H1 (cell line): ENCODE data around the gene SBF2. TPM values are rescaled to one million over a fixed set of nuclear protein-coding genes. Genes with fewer than 3 reads are reported as not detected.

Experiments used
- CTCF ChIA-PET: fragments of 300-600 bp; sonication (Branson Sonifier 250); formaldehyde crosslinking; loops from one replicate; lab custom pipeline; 2021; ENCODE audit not compliant: partially characterized antibody; lab: Charles Lee
- POLR2A ChIA-PET: fragments of 300-600 bp; sonication (Branson Sonifier 250); formaldehyde crosslinking; loops from one replicate; lab custom pipeline; 2021; ENCODE audit warnings: inconsistent platforms; ENCODE audit not compliant: partially characterized antibody; lab: Charles Lee
- DNase-seq, 2 experiments: peaks; one replicate each; pipeline versions ENCODE4 v3.0.0 to v3.0.0-alpha.2; 2010 to 2022; ENCODE audit warnings: low spot score in 2 of 2, low read depth in 1 of 2, mixed read lengths in 1 of 2
- FAIRE-seq: peaks from 2 replicates; lab custom pipeline; 2011; peaks lifted over from hg19 to GRCh38; lab: Jason Lieb, UNC
- H2AFZ ChIP-seq: 2 replicates; pipeline ENCODE4 v1.8.1; 2012; ENCODE audit warnings: low read length, inconsistent platforms
- H2AK5ac ChIP-seq: 2 replicates; pipeline ENCODE4 v1.6.1; 2013; ENCODE audit warnings: low read depth, low read length
- H2BK120ac ChIP-seq: replicated peaks from 2 replicates; pipeline ENCODE3; 2013; ENCODE audit warnings: low read depth, low read length, inconsistent platforms
- H2BK12ac ChIP-seq: 2 replicates; pipeline ENCODE4 v1.6.1; 2013; ENCODE audit warnings: low read depth, low read length
- H2BK15ac ChIP-seq: 2 replicates; pipeline ENCODE4 v1.6.1; 2013; ENCODE audit warnings: low read length
- H2BK20ac ChIP-seq: 2 replicates; pipeline ENCODE4 v1.6.1; 2013; ENCODE audit warnings: low read length
- H2BK5ac ChIP-seq: 2 replicates; pipeline ENCODE4 v1.6.1; 2013; ENCODE audit warnings: low read depth, low read length
- H3K14ac ChIP-seq: 2 replicates; pipeline ENCODE4 v1.6.1; 2013; ENCODE audit warnings: inconsistent platforms; ENCODE audit not compliant: insufficient read length
- H3K18ac ChIP-seq: 2 replicates; pipeline ENCODE4 v1.6.1; 2013; ENCODE audit warnings: low read length; ENCODE audit errors: extremely low read depth
- H3K23ac ChIP-seq: 2 replicates; pipeline ENCODE4 v1.6.1; 2013; ENCODE audit warnings: inconsistent platforms; ENCODE audit not compliant: insufficient read length
- H3K23me2 ChIP-seq: 2 replicates; pipeline ENCODE4 v1.6.1; 2013; ENCODE audit warnings: low read depth, low read length
- H3K27ac ChIP-seq: 2 replicates; pipeline ENCODE4 v1.6.1; 2011; ENCODE audit warnings: low read depth, low read length, inconsistent platforms
- H3K27me3 ChIP-seq, 4 experiments: replicated peaks in 1 of 4; 1 replicate in 1 of 4; 2 replicates in 3 of 4; pipeline versions ENCODE4 v1.6.1 to v1.8.1; 2011 to 2013; ENCODE audit warnings: low read length in 3 of 4, mild to moderate bottlenecking in 3 of 4, inconsistent platforms in 2 of 4, mixed read lengths in 2 of 4, moderate library complexity in 1 of 4; ENCODE audit not compliant: control insufficient read depth in 3 of 4, insufficient read depth in 3 of 4; ENCODE audit errors: extremely low read depth in 1 of 4
- H3K36me3 ChIP-seq, 4 experiments: 2 replicates each; pipeline versions ENCODE4 v1.6.1 to v1.8.1; 2011 to 2013; ENCODE audit warnings: mild to moderate bottlenecking in 4 of 4, low read length in 3 of 4, moderate library complexity in 2 of 4, control low read depth in 1 of 4, inconsistent platforms in 1 of 4; ENCODE audit not compliant: insufficient read depth in 4 of 4, control insufficient read depth in 2 of 4
- H3K4ac ChIP-seq: replicated peaks from 2 replicates; pipeline ENCODE3; 2013; ENCODE audit warnings: low read length, low read depth, mixed read lengths, inconsistent platforms; ENCODE audit not compliant: insufficient read length
- H3K4me1 ChIP-seq, 4 experiments: replicated peaks in 1 of 4; 1 replicate in 1 of 4; 2 replicates in 3 of 4; pipeline versions ENCODE4 v1.6.1 to v1.8.1; 2011 to 2013; ENCODE audit warnings: low read length in 3 of 4, inconsistent platforms in 2 of 4, mixed read lengths in 1 of 4; ENCODE audit not compliant: insufficient read depth in 4 of 4, control insufficient read depth in 3 of 4
- H3K4me2 ChIP-seq, 2 experiments: 2 replicates each; pipeline versions ENCODE4 v1.6.1 to v1.8.1; 2011 to 2013; ENCODE audit warnings: low read depth in 2 of 2, low read length in 2 of 2, control low read depth in 1 of 2, inconsistent platforms in 1 of 2, mild to moderate bottlenecking in 1 of 2; ENCODE audit not compliant: insufficient read depth in 1 of 2
- H3K4me3 ChIP-seq, 4 experiments: fragments of 200-600, 300-600 bp in 1 of 4; sonication (generic), shearing (Covaris generic), sonication (Bioruptor Twin) in 1 of 4; 2 replicates each; pipeline versions ENCODE4 v1.5.1 to v1.8.1; 2011 to 2016; ENCODE audit warnings: low read length in 4 of 4, low read depth in 3 of 4, control low read depth in 2 of 4, inconsistent platforms in 2 of 4, mild to moderate bottlenecking in 2 of 4, mixed read lengths in 1 of 4, moderate library complexity in 1 of 4; ENCODE audit not compliant: insufficient read depth in 2 of 4; ENCODE audit errors: extremely low read depth in 1 of 4
- H3K56ac ChIP-seq: replicated peaks from 2 replicates; pipeline ENCODE3; 2013; ENCODE audit warnings: low read depth, mild to moderate bottlenecking, mixed read lengths, low read length, inconsistent platforms; ENCODE audit not compliant: insufficient read length
- H3K79me1 ChIP-seq: 2 replicates; pipeline ENCODE4 v1.6.1; 2013; ENCODE audit warnings: low read depth, low read length, control low read depth
- H3K79me2 ChIP-seq, 2 experiments: 2 replicates each; pipeline versions ENCODE4 v1.6.1 to v1.8.1; 2012 to 2013; ENCODE audit warnings: low read length in 2 of 2, mild to moderate bottlenecking in 2 of 2, inconsistent platforms in 1 of 2; ENCODE audit not compliant: insufficient read depth in 2 of 2, control insufficient read depth in 1 of 2
- H3K9ac ChIP-seq, 4 experiments: replicated peaks in 1 of 4; 1 replicate in 1 of 4; 2 replicates in 3 of 4; pipeline versions ENCODE4 v1.6.1 to v1.8.1; 2011 to 2013; ENCODE audit warnings: low read depth in 3 of 4, low read length in 3 of 4, control low read depth in 2 of 4, mild to moderate bottlenecking in 2 of 4, moderate library complexity in 2 of 4, inconsistent platforms in 1 of 4; ENCODE audit errors: extremely low read depth in 1 of 4
- H3K9me3 ChIP-seq, 2 experiments: 2 replicates each; pipeline versions ENCODE4 v1.6.1 to v1.8.1; 2012 to 2013; ENCODE audit warnings: mild to moderate bottlenecking in 2 of 2, moderate library complexity in 2 of 2, control low read depth in 1 of 2, inconsistent platforms in 1 of 2, low read depth in 1 of 2, low read length in 1 of 2, mixed read lengths in 1 of 2; ENCODE audit not compliant: insufficient read depth in 2 of 2
- H4K20me1 ChIP-seq, 2 experiments: replicated peaks in 1 of 2; 2 replicates each; pipeline versions ENCODE3 to v1.8.1; 2011 to 2013; ENCODE audit warnings: inconsistent platforms in 2 of 2, low read length in 2 of 2, mild to moderate bottlenecking in 1 of 2; ENCODE audit not compliant: insufficient read depth in 2 of 2, control insufficient read depth in 1 of 2
- H4K5ac ChIP-seq: 2 replicates; pipeline ENCODE4 v1.6.1; 2013; ENCODE audit warnings: low read length, low read depth, mixed read lengths, inconsistent platforms; ENCODE audit not compliant: insufficient read length
- H4K8ac ChIP-seq: 2 replicates; pipeline ENCODE4 v1.8.0; 2013; ENCODE audit warnings: mild to moderate bottlenecking, moderate library complexity, low read length, inconsistent platforms; ENCODE audit not compliant: insufficient read depth; ENCODE audit errors: extremely low read depth
- H4K91ac ChIP-seq: replicated peaks from 2 replicates; pipeline ENCODE3; 2013; ENCODE audit warnings: low read length, mixed read lengths, inconsistent platforms; ENCODE audit not compliant: insufficient read length
- ATF2 ChIP-seq: IDR thresholded peaks from 2 replicates; pipeline ENCODE4 v1.6.1; 2012; ENCODE audit warnings: low read length, inconsistent platforms
- BACH1 ChIP-seq: IDR thresholded peaks from 2 replicates; pipeline ENCODE4 v1.6.1; 2012; ENCODE audit warnings: low read length, improper control_type of control experiment
- BCL11A ChIP-seq, 2 experiments: IDR thresholded peaks; one replicate each; pipeline ENCODE4 v1.6.1; 2011; ENCODE audit warnings: low read depth in 2 of 2, low read length in 2 of 2, mild to moderate bottlenecking in 2 of 2
- E2F6 ChIP-seq: IDR thresholded peaks from 2 replicates; pipeline ENCODE4 v1.6.1; 2012; ENCODE audit warnings: inconsistent platforms
- EGR1 ChIP-seq: IDR thresholded peaks from 2 replicates; pipeline ENCODE4 v1.6.1; 2011; ENCODE audit warnings: low read depth, low read length, borderline replicate concordance
- MAFK ChIP-seq: IDR thresholded peaks from 2 replicates; pipeline ENCODE4 v1.6.1; 2012; ENCODE audit warnings: low read depth, mild to moderate bottlenecking, improper control_type of control experiment, low read length
- POLR2AphosphoS5 ChIP-seq: IDR thresholded peaks from 2 replicates; pipeline ENCODE4 v1.6.1; 2011; ENCODE audit warnings: low read depth, low read length
- POU5F1 ChIP-seq: IDR thresholded peaks from 2 replicates; pipeline ENCODE4 v1.6.1; 2011; ENCODE audit warnings: low read depth, mild to moderate bottlenecking, low read length, moderate library complexity
- SIN3A ChIP-seq, 2 experiments: IDR thresholded peaks in 1 of 2; conservative IDR thresholded peaks in 1 of 2; 2 replicates each; pipeline ENCODE4 v1.6.1; 2011 to 2012; ENCODE audit warnings: low read length in 2 of 2, improper control_type of control experiment in 1 of 2, low read depth in 1 of 2, mild to moderate bottlenecking in 1 of 2
- SP1 ChIP-seq: IDR thresholded peaks from 2 replicates; pipeline ENCODE4 v1.6.1; 2011; ENCODE audit warnings: low read depth, low read length
- SP2 ChIP-seq: IDR thresholded peaks from 2 replicates; pipeline ENCODE4 v1.6.1; 2012; ENCODE audit warnings: mild to moderate bottlenecking, low read length, inconsistent platforms
- ZNF274 ChIP-seq: IDR thresholded peaks from 2 replicates; pipeline ENCODE4 v1.7.0; 2012; ENCODE audit warnings: low read length, borderline replicate concordance; ENCODE audit errors: extremely low read depth
- WGBS, 2 experiments: shearing (Covaris generic) in 1 of 2; methylation state at CpG; one replicate each; pipeline versions ENCODE4 v1.1.6 to v1.1.7; 2013 to 2015; ENCODE audit warnings: low lambda C conversion rate in 2 of 2, mixed read lengths in 2 of 2, inconsistent platforms in 1 of 2, low coverage in 1 of 2, missing lambda C conversion rate in 1 of 2; ENCODE audit not compliant: insufficient replicate concordance in 2 of 2, insufficient coverage in 1 of 2, insufficient read length in 1 of 2; ENCODE audit errors: extremely low coverage in 1 of 2, missing lambda C conversion rate in 1 of 2; 5-methylcytosine and 5-hydroxymethylcytosine counted together
- polyA plus RNA-seq, 7 experiments: library from polyadenylated mRNA; depleted of rRNA in 3 of 7; stranded (reverse) in 5 of 7; unstranded in 2 of 7; fragments of >200 nt in 5 of 7; fragments of 200-250 nt in 2 of 7; gene quantifications; 1 replicate in 5 of 7; 2 replicates in 1 of 7; 4 replicates in 1 of 7; pipeline versions ENCODE4 v1.2.1 to v1.2.3, GENCODE V29; 2011 to 2013; ENCODE audit warnings: missing spikeins in 2 of 7, mixed read lengths in 2 of 7
- total RNA-seq: library from RNA; stranded (reverse); fragmentation: NEBNext Ultra II Directional; extraction: Animal tissue kit (Norgen Biotek cat#: 25700); gene quantifications from 2 replicates; pipeline ENCODE4 v1.2.1, GENCODE V29; 2021

SBF2 gene
- total and polyA plus RNA-seq, 2 of the 8 experiments (the other 6 are each of a cell fraction or from before 2014, with no cell fraction given) = 36.7 to 50.5 TPM

GRCh38 chr11:9787981-9788521 lies 506.0 kb downstream of the SBF2 start:
- Histone ChIP-seq H3K23ac (no peak overlapping the region), H3K79me2 (no peaks in the 10 kb centered on the region), H3K79me1 (no peaks in the 10 kb centered on the region), H3K4me3 (no peak overlapping the region), H2AFZ (no peak overlapping the region), H3K36me3 (peaks cover 7 to 29% (median 15%) of the 10 kb centered on the region in 4 experiments), H2BK5ac (no peak overlapping the region), H4K8ac (no peak overlapping the region; the same call in 1 of the 2 replicates), H3K27me3 (no peaks in the 10 kb centered on the region), H3K4me1 (no peaks in the 10 kb centered on the region), H3K4me2 (no peak overlapping the region), H3K56ac (no peak overlapping the region), H3K14ac (no peak overlapping the region), H2AK5ac (no peak overlapping the region), H3K4ac (no peak overlapping the region), H4K5ac (no peak overlapping the region), H4K20me1 (peaks cover 0 to 2% of the 10 kb centered on the region in 2 experiments), H3K23me2 (no peaks in the 10 kb centered on the region), H3K9me3 (no peaks in the 10 kb centered on the region), H2BK15ac (no peak overlapping the region), H3K9ac (no peak overlapping the region), H3K27ac (no peak overlapping the region), H4K91ac (no peak overlapping the region), H2BK120ac (no peak overlapping the region), H2BK12ac (no peak overlapping the region), H3K18ac (no peak overlapping the region), H2BK20ac (no peak overlapping the region)
- ChIA-PET CTCF (interaction anchor here (0.7 to 1.5 kb wide), 6 partner anchors 9 to 185 kb away, joined by 3 to 4 read pairs (median 3); no protein-coding TSS in a partner anchor), POLR2A (interaction anchor here (1.0 to 1.5 kb wide), 3 partner anchors 9 to 33 kb away, joined by 3 to 4 read pairs (median 4); no protein-coding TSS in a partner anchor)
- FAIRE-seq = no peak
- no peak for DNase-seq
- 89% methylated on average over 3 of the region's 3 CpGs; no CpG with 5 or more reads in 1 of the 2 experiments for WGBS, 2 experiments
- no peak for TF ChIP-seq ZNF274
- no peak for TF ChIP-seq E2F6
- no peak for TF ChIP-seq BACH1
- no peak for TF ChIP-seq EGR1
- TF ChIP-seq SP1 = no peak
- no peak for TF ChIP-seq ATF2
- TF ChIP-seq POLR2AphosphoS5 = no peak
- TF ChIP-seq SIN3A (conservative IDR thresholded peaks at IDR 0.05 in 1 of 2, IDR thresholded peaks at IDR 0.05 in 1 of 2; ENCODE audit: low read depth in 1 of 2, low read length in 2 of 2) = no peak
- TF ChIP-seq MAFK = no peak
- no peak for TF ChIP-seq POU5F1
- no peak for TF ChIP-seq BCL11A (IDR thresholded peaks at IDR 0.05; ENCODE audit: low read depth in 2 of 2, low read length in 2 of 2)
- no peak for TF ChIP-seq SP2
